Ascending aorta (tissue), 2 donors: Measurements from ENCODE around the gene UBAC2. TPM values are rescaled to one million over a fixed set of nuclear protein-coding genes. Genes with fewer than 3 reads are reported as not detected.

Experiments used
- DNase-seq, 2 donors: peaks; one replicate each; pipeline ENCODE4 v3.0.0-alpha.2; 2019; ENCODE audit warnings: low spot score in 2 of 2
- H3K27ac ChIP-seq, 2 donors: fragments of 200-600 bp; sonication (generic); one replicate each; pipeline ENCODE4 v1.5.1; 2016 to 2017; ENCODE audit warnings: mild to moderate bottlenecking in 1 of 2
- H3K27me3 ChIP-seq: fragments of 200-600 bp; sonication (generic); one replicate; pipeline ENCODE4 v1.5.1; 2017
- H3K36me3 ChIP-seq, 2 donors: fragments of 200-600 bp; sonication (generic); one replicate each; pipeline ENCODE4 v1.5.1; 2016
- H3K4me1 ChIP-seq, 2 donors: fragments of 200-600 bp; sonication (generic); one replicate each; pipeline ENCODE4 v1.5.1; 2016 to 2017; ENCODE audit warnings: mild to moderate bottlenecking in 1 of 2
- H3K4me3 ChIP-seq, 2 donors: fragments of 200-600 bp; sonication (generic); one replicate each; pipeline ENCODE4 v1.5.1; 2016 to 2017; ENCODE audit warnings: mild to moderate bottlenecking in 1 of 2
- H3K9me3 ChIP-seq, 2 donors: fragments of 200-600 bp; sonication (generic); one replicate each; pipeline ENCODE4 v1.5.1; 2016
- intact Hi-C: fragments of 100-400 bp; cut with DNase I; formaldehyde crosslinking; loops from one replicate; pipeline ENCODE4 v1.15.1; 2023
- total RNA-seq: library from RNA; depleted of rRNA; stranded (reverse); fragments of >200 nt; gene quantifications from one replicate; pipeline ENCODE4 v1.1.0, GENCODE V29; 2016
- TF ChIP-seq, protein P1 (sequence below), 3 experiments: fragments of 200-600 bp in 2 of 3; fragments of 450-650 bp in 1 of 3; sonication (generic) in 2 of 3; IDR thresholded peaks; one replicate each; pipeline ENCODE4 v1.5.1; 2016 to 2019; ENCODE audit warnings: antibody characterized with exemption in 3 of 3, mild to moderate bottlenecking in 1 of 3, moderate library complexity in 1 of 3

The UBAC2 gene
- total RNA-seq, 1 donor from 2014 or later, result 67.8 TPM

GRCh38 chr13:99174533-99175100 lies 26.0 kb upstream of the UBAC2 start:
- Histone ChIP-seq H3K4me3 (no peak overlapping the region), H3K27ac (no peak overlapping the region), H3K9me3 (no peaks in the 10 kb centered on the region), H3K36me3 (no peaks in the 10 kb centered on the region), H3K4me1 (no peaks in the 10 kb centered on the region), H3K27me3 (no peaks in the 10 kb centered on the region)
- no peak for DNase-seq
- intact Hi-C loops, result no loop called here
- TF ChIP-seq, protein P1, sequence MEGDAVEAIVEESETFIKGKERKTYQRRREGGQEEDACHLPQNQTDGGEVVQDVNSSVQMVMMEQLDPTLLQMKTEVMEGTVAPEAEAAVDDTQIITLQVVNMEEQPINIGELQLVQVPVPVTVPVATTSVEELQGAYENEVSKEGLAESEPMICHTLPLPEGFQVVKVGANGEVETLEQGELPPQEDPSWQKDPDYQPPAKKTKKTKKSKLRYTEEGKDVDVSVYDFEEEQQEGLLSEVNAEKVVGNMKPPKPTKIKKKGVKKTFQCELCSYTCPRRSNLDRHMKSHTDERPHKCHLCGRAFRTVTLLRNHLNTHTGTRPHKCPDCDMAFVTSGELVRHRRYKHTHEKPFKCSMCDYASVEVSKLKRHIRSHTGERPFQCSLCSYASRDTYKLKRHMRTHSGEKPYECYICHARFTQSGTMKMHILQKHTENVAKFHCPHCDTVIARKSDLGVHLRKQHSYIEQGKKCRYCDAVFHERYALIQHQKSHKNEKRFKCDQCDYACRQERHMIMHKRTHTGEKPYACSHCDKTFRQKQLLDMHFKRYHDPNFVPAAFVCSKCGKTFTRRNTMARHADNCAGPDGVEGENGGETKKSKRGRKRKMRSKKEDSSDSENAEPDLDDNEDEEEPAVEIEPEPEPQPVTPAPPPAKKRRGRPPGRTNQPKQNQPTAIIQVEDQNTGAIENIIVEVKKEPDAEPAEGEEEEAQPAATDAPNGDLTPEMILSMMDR (IDR thresholded peaks at IDR 0.05), result no peak

DNA sequence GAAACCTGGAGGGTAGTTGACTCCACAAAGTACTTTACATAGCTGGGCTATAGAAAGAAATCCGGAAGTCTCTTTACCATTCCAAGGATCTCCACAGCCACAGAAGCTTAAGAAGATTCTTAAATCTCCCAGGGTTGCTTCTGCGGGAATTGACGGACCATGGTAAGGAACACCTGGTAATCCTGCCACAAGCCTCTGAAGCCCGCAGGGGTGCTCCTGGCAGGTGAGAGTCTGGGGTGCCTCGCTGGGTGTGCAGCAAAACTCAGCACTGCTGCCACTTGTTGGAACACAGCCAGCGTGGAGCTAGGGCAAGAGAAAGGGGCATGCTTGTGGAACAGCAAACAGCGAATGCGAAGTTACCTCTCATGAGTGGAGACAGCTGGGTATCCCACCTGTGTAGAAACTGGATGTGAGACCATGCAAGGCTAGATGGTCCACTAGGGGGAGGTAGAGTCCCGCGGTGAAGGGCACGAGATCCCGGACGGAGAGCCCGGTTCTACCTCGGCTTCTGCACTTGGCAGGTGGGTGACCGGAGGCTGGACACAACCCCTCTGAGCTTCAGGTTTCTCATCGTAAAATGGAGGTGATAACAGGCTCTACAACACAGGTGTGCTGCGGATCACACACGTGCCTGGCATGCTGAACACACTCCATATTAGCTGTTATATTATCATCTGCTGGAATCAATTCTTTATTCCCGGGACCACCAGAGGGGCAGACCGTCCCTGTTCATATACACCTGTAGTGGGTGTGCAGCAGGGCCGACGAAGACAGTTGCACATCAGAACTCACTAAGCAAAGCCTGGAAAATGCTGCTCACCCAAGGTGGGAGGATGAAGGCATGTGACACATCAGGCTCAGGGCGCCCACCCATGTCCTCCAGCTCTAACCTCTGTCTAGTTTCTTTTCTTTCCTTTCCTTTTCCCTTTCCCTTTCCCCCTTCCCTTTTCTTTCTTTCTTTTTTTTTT lies 24.1 kb upstream of the UBAC2 start:
- Histone ChIP-seq H3K36me3 (no peaks in the 10 kb centered on the region), H3K4me1 (no peaks in the 10 kb centered on the region), H3K4me3 (no peak overlapping the region), H3K27ac (no peak overlapping the region), H3K9me3 (no peaks in the 10 kb centered on the region), H3K27me3 (no peaks in the 10 kb centered on the region)
- DNase-seq, result peak in 1 of 2 donors; percentile 81
- TF ChIP-seq, protein P1 (IDR thresholded peaks at IDR 0.05), result peak; percentile 83 to 93 (median 86)
- intact Hi-C loops, result loop anchor here (1.0 kb wide), 2 partner anchors 90 to 261 kb away; no protein-coding TSS in a partner anchor

- Histone ChIP-seq H3K4me1 (no peaks in the 10 kb centered on the region), H3K36me3 (no peaks in the 10 kb centered on the region), H3K27ac (no peak overlapping the region), H3K4me3 (no peak overlapping the region), H3K9me3 (no peaks in the 10 kb centered on the region), H3K27me3 (no peaks in the 10 kb centered on the region)
- TF ChIP-seq, protein P1 (IDR thresholded peaks at IDR 0.05), result no peak
- no peak for DNase-seq
- intact Hi-C loops, result no loop called here
Measured at GRCh38 chr13:99178636-99179035, 22.0 kb upstream of the UBAC2 start.

- Histone ChIP-seq H3K27me3 (no peaks in the 10 kb centered on the region), H3K27ac (no peak overlapping the region), H3K36me3 (no peaks in the 10 kb centered on the region), H3K4me3 (no peak overlapping the region), H3K9me3 (no peaks in the 10 kb centered on the region), H3K4me1 (no peaks in the 10 kb centered on the region)
- intact Hi-C loops, result no loop called here
- no peak for DNase-seq
- TF ChIP-seq, protein P1 (IDR thresholded peaks at IDR 0.05), result no peak
Measured at GRCh38 chr13:99179460-99179859, 21.2 kb upstream of the UBAC2 start.

GRCh38 chr13:99182439-99182838 lies 18.2 kb upstream of the UBAC2 start:
- TF ChIP-seq, protein P1 (IDR thresholded peaks at IDR 0.05), result no peak
- Histone ChIP-seq H3K4me3 (no peak overlapping the region), H3K36me3 (no peaks in the 10 kb centered on the region), H3K9me3 (no peaks in the 10 kb centered on the region), H3K27ac (no peak overlapping the region), H3K27me3 (no peaks in the 10 kb centered on the region), H3K4me1 (no peaks in the 10 kb centered on the region)
- intact Hi-C loops, result no loop called here
- DNase-seq, result no peak
